Measurements from ENCODE around the gene CARD8. TPM values are rescaled to one million over a fixed set of nuclear protein-coding genes. Genes with fewer than 3 reads are reported as not detected.

The CARD8 gene
- total RNA-seq, result 53.1 TPM
- 11.4 TPM for polyA plus RNA-seq (ENCODE audit: insufficient read depth, low read depth, low replicate concordance)
- long read RNA-seq, donor 1, partial matches to known transcripts, result 7 of 9 reads
- long read RNA-seq, donor 1, other reads (novel, unspliced or antisense), result 0 of 9 reads
- long read RNA-seq, donor 2, partial matches to known transcripts, result 0 of 1 reads
- long read RNA-seq, donor 2, other reads (novel, unspliced or antisense), result 0 of 1 reads
- long read RNA-seq, donor 3, result 0 reads
- long read RNA-seq, donor 4, partial matches to known transcripts, result 0 of 1 reads
- long read RNA-seq, donor 4, other reads (novel, unspliced or antisense), result 0 of 1 reads
- long read RNA-seq, donor 5, result 0 reads
- long read RNA-seq, donor 6, partial matches to known transcripts, result 0 of 2 reads
- long read RNA-seq, donor 6, other reads (novel, unspliced or antisense), result 0 of 2 reads
- long read RNA-seq, donor 7, partial matches to known transcripts, result 6 of 12 reads
- long read RNA-seq, donor 7, other reads (novel, unspliced or antisense), result 5 of 12 reads
- long read RNA-seq, donor 8, result 0 reads
- long read RNA-seq, donor 9, partial matches to known transcripts, result 0 of 1 reads
- long read RNA-seq, donor 9, other reads (novel, unspliced or antisense), result 0 of 1 reads
- long read RNA-seq, donor 10, partial matches to known transcripts, result 5 of 6 reads
- long read RNA-seq, donor 10, other reads (novel, unspliced or antisense), result 0 of 6 reads

- peak within 1 kb of the TSS; percentile 70 to 98 (median 89) for H3K9ac ChIP-seq (ENCODE audit: low read length in 3 of 3)
- peak within 1 kb of the TSS; percentile 78 to 99 (median 91) for H3K4me3 ChIP-seq (ENCODE audit: low read length in 3 of 3)
- H3K36me3 ChIP-seq (ENCODE audit: control insufficient read depth in 2 of 3, insufficient read depth in 3 of 3, low read length in 3 of 3), result no peaks in the 10 kb centered on the region
- DNase-seq (peak; percentile 88 to 97 (median 91)), FAIRE-seq (peak; percentile 80)
- H3K9me3 ChIP-seq (ENCODE audit: control insufficient read depth in 2 of 3, insufficient read depth in 1 of 3, low read length in 3 of 3), result no peaks in the 10 kb centered on the region
- H3K27me3 ChIP-seq (ENCODE audit: control insufficient read depth, insufficient read depth, low read length), result no peaks in the 10 kb centered on the region
- no peak for TF ChIP-seq CTCF (IDR thresholded peaks at IDR 0.05; ENCODE audit: borderline replicate concordance, extremely low read depth, insufficient read depth)
- peaks cover 0 to 2% (median 0%) of the 10 kb centered on the region in 3 donors for H3K4me1 ChIP-seq (ENCODE audit: control insufficient read depth in 2 of 3, insufficient read depth in 2 of 3, low read depth in 1 of 3, low read length in 3 of 3)
- peak within 1 kb of the TSS; percentile 87 to 98 for H3K27ac ChIP-seq (ENCODE audit: low read depth in 2 of 2, low read length in 2 of 2)
- intact Hi-C loops (cut with DNase I), result no loop called here
Measured at GRCh38 chr19:48255376-48256303, at the start of gene CARD8. TSS of gene CARD8 (minus strand) at chr19:48255912. CDS start at chr19:48241020, 14,892 bp downstream.

DNA sequence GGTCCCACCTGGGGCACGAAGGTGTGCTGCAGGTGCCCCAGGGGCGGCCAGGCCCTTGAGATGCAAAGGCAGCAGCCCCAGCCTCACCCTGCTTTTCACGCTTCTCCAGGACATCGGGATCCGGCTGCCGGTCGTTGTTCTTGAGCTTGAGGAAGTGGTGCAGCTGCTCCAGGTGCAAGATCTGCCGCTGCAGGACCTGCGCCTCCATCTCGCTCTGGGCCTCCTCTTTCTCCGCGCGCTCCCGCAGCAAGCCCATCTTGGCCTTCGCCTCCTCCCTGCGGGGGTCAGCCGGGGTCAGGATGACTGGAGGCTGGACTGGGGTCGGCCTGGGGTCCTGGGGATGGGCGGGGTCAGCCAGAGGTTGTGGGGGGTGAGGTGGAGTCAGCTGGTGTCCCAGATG lies 48.2 kb upstream of the CARD8 start:
- intact Hi-C loops (cut with DNase I), result no loop called here
- H3K4me1 ChIP-seq (ENCODE audit: control insufficient read depth in 2 of 3, insufficient read depth in 2 of 3, low read depth in 1 of 3, low read length in 3 of 3), result no peaks in the 10 kb centered on the region
- H3K27me3 ChIP-seq (ENCODE audit: control insufficient read depth, insufficient read depth, low read length), result no peaks in the 10 kb centered on the region
- H3K27ac ChIP-seq (ENCODE audit: low read depth in 2 of 2, low read length in 2 of 2), result no peak overlapping the region
- FAIRE-seq, result no peak
- no peak for TF ChIP-seq CTCF (IDR thresholded peaks at IDR 0.05; ENCODE audit: borderline replicate concordance, extremely low read depth, insufficient read depth)
- no peak overlapping the region for H3K9ac ChIP-seq (ENCODE audit: low read length in 3 of 3)
- no peaks in the 10 kb centered on the region for H3K36me3 ChIP-seq (ENCODE audit: control insufficient read depth in 2 of 3, insufficient read depth in 3 of 3, low read length in 3 of 3)
- H3K9me3 ChIP-seq (ENCODE audit: control insufficient read depth in 2 of 3, insufficient read depth in 1 of 3, low read length in 3 of 3), result no peaks in the 10 kb centered on the region
- no peak for DNase-seq
- no peak overlapping the region for H3K4me3 ChIP-seq (ENCODE audit: low read length in 3 of 3)

- TF ChIP-seq CTCF (IDR thresholded peaks at IDR 0.05; ENCODE audit: borderline replicate concordance, extremely low read depth, insufficient read depth), result no peak
- no peaks in the 10 kb centered on the region for H3K4me1 ChIP-seq (ENCODE audit: control insufficient read depth in 2 of 3, insufficient read depth in 2 of 3, low read depth in 1 of 3, low read length in 3 of 3)
- FAIRE-seq (no peak), DNase-seq (no peak)
- H3K27me3 ChIP-seq (ENCODE audit: control insufficient read depth, insufficient read depth, low read length), result no peaks in the 10 kb centered on the region
- H3K4me3 ChIP-seq (ENCODE audit: low read length in 3 of 3), result no peak overlapping the region
- no peak overlapping the region for H3K9ac ChIP-seq (ENCODE audit: low read length in 3 of 3)
- H3K36me3 ChIP-seq (ENCODE audit: control insufficient read depth in 2 of 3, insufficient read depth in 3 of 3, low read length in 3 of 3), result no peaks in the 10 kb centered on the region
- H3K9me3 ChIP-seq (ENCODE audit: control insufficient read depth in 2 of 3, insufficient read depth in 1 of 3, low read length in 3 of 3), result no peaks in the 10 kb centered on the region
- intact Hi-C loops (cut with DNase I), result no loop called here
- H3K27ac ChIP-seq (ENCODE audit: low read depth in 2 of 2, low read length in 2 of 2), result no peak overlapping the region
Measured at GRCh38 chr19:48303367-48303766, 47.7 kb upstream of the CARD8 start.
